Psoas muscle (tissue), 8 donors: ENCODE measurements around the gene INO80C. TPM values are rescaled to one million over a fixed set of nuclear protein-coding genes. Genes with fewer than 3 reads are reported as not detected.

ENCODE experiments used
- ATAC-seq, 4 donors: fragments of 200-7000 bp; cut with Tn5 transposase; one replicate each; pipeline ENCODE4 v1.9.1; 2020; ENCODE audit warnings: moderate library complexity in 3 of 4, mild to moderate bottlenecking in 2 of 4
- DNase-seq, 2 donors: peaks; one replicate each; pipeline ENCODE4 v3.0.0-alpha.2; 2020
- H3K27ac ChIP-seq: fragments of 200-600 bp; one replicate; pipeline ENCODE4 v1.8.0; 2022
- H3K27me3 ChIP-seq, 3 donors: fragments of 200-600 bp in 1 of 3; one replicate each; pipeline versions ENCODE4 v1.6.1 to v1.8.0; 2013 to 2022; ENCODE audit warnings: low read length in 2 of 3, mild to moderate bottlenecking in 2 of 3, moderate library complexity in 1 of 3; ENCODE audit not compliant: insufficient read depth in 3 of 3
- H3K36me3 ChIP-seq, 2 donors: fragments of 200-600 bp in 1 of 2; one replicate each; pipeline versions ENCODE4 v1.6.1 to v1.8.0; 2013 to 2022; ENCODE audit warnings: low read depth in 1 of 2, mild to moderate bottlenecking in 1 of 2, moderate library complexity in 1 of 2; ENCODE audit not compliant: insufficient read depth in 1 of 2
- H3K4me1 ChIP-seq: fragments of 200-600 bp; one replicate; pipeline ENCODE4 v1.8.0; 2022
- H3K4me3 ChIP-seq: fragments of 200-600 bp; one replicate; pipeline ENCODE4 v1.8.0; 2022; ENCODE audit warnings: mild to moderate bottlenecking
- H3K9me3 ChIP-seq: fragments of 200-600 bp; one replicate; pipeline ENCODE4 v1.8.0; 2022
- WGBS, 3 donors: extraction: QIAGEN DNeasy Blood & Tissue Kit; methylation state at CpG; one replicate each; pipeline versions ENCODE4 v1.1.6 to v1.1.7; 2013; 5-methylcytosine and 5-hydroxymethylcytosine counted together
- intact Hi-C, 2 donors: fragments of 100-400 bp; cut with DNase I; formaldehyde crosslinking; loops; one replicate each; pipeline versions ENCODE4 v1.11.0 to v1.14.2; 2022
- polyA plus RNA-seq, 3 donors: library from polyadenylated mRNA; stranded (reverse); fragments of 200-250 nt; gene quantifications; one replicate each; pipeline ENCODE4 v1.2.3, GENCODE V29; 2013
- total RNA-seq, 4 donors: library from RNA; stranded (reverse); fragmentation: NEBNext Ultra II Directional in 2 of 4; extraction: Animal tissue kit (Norgen Biotek cat#: 25700) in 2 of 4; gene quantifications; one replicate each; pipeline versions ENCODE4 v1.2.1 to v1.2.4, GENCODE V29; 2021 to 2023
- TF ChIP-seq, protein P1 (sequence below): fragments of 200-600 bp; IDR thresholded peaks from one replicate; pipeline ENCODE4 v1.8.0; 2022; ENCODE audit warnings: antibody characterized with exemption
- donor health status: healthy with polysubstance abuse.
- donor health status: DM: no; HTN: no; CAD: no; lungs with moderate emphysema.
- donor health status: Bipolar disorder and iron deficiency.
- donor health status: healthy.
- donor health status: DM: yes; HTN: yes; CAD: no.
- donor health status: DM: no; HTN: no; CAD: no.
- donor health status: DM: no; HTN: no; CAD: no.
- donor health status: DM: yes; HTN: yes; CAD: no.

The INO80C gene
- total and polyA plus RNA-seq, 7 donors = 14.4 to 26.7 (median 21.1) TPM

DNA sequence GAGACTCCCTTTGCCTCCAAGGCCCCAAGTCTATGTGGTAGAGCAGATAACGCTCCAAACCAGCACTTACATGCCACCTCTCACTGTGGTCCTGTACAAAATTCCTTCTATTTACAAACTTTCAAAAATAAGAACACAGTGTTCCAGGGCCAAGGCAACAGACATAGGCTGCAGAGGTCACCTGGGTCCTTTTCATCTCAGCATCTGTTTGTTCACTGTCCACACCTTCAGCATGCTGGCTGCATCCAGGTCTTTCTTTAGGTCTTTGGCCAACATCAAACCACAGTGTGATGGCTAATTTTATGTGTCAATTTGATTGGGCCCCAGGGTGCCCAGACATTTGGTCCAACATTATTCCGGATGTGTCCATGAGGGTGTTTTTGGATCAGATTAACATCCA, 20.0 kb upstream of the INO80C start:
- intact Hi-C loops = loop anchor here in 1 of 2 donors (10.0 kb wide), 1 partner anchor 107 kb away; no protein-coding TSS in a partner anchor
- Histone ChIP-seq H3K4me3 (no peak overlapping the region), H3K27me3 (no peaks in the 10 kb centered on the region), H3K36me3 (no peaks in the 10 kb centered on the region), H3K9me3 (no peaks in the 10 kb centered on the region), H3K4me1 (peaks cover 20% of the 10 kb centered on the region), H3K27ac (no peak overlapping the region)
- WGBS, 3 donors = 94 to 98% (median 96%) methylated on average over 2 of the region's 2 CpGs
- DNase-seq = no peak
- TF ChIP-seq, protein P1, sequence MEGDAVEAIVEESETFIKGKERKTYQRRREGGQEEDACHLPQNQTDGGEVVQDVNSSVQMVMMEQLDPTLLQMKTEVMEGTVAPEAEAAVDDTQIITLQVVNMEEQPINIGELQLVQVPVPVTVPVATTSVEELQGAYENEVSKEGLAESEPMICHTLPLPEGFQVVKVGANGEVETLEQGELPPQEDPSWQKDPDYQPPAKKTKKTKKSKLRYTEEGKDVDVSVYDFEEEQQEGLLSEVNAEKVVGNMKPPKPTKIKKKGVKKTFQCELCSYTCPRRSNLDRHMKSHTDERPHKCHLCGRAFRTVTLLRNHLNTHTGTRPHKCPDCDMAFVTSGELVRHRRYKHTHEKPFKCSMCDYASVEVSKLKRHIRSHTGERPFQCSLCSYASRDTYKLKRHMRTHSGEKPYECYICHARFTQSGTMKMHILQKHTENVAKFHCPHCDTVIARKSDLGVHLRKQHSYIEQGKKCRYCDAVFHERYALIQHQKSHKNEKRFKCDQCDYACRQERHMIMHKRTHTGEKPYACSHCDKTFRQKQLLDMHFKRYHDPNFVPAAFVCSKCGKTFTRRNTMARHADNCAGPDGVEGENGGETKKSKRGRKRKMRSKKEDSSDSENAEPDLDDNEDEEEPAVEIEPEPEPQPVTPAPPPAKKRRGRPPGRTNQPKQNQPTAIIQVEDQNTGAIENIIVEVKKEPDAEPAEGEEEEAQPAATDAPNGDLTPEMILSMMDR = no peak
- ATAC-seq = no peak

DNA sequence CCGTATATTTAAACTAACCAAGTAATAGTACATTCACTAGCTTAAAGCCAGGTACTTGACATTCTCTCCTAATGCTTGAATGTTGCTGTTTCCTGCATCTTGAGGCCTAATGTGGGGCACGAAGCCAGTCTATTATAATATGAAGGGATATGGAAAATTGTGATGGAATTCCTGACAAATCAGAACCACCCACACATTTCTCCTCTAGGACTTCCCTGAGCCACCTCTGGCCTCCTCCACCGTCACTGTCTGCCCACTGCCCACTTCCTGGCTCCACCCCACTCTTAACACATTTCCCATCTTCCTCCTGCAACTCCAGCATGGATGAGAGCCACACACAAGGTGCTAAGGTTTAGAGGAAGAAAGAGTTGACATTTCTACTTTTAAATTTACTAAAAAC, 19.0 kb upstream of the INO80C start:
- Histone ChIP-seq H3K27me3 (no peaks in the 10 kb centered on the region), H3K27ac (no peak overlapping the region), H3K4me1 (peaks cover 14% of the 10 kb centered on the region), H3K36me3 (no peaks in the 10 kb centered on the region), H3K9me3 (no peaks in the 10 kb centered on the region), H3K4me3 (no peak overlapping the region)
- TF ChIP-seq, protein P1 = no peak
- DNase-seq = no peak
- 62 to 77% (median 64%) methylated on average over 3 of the region's 3 CpGs for WGBS, 3 donors
- ATAC-seq = no peak
- intact Hi-C loops = loop anchor here in 1 of 2 donors (10.0 kb wide), 1 partner anchor 108 kb away; no protein-coding TSS in a partner anchor

DNA sequence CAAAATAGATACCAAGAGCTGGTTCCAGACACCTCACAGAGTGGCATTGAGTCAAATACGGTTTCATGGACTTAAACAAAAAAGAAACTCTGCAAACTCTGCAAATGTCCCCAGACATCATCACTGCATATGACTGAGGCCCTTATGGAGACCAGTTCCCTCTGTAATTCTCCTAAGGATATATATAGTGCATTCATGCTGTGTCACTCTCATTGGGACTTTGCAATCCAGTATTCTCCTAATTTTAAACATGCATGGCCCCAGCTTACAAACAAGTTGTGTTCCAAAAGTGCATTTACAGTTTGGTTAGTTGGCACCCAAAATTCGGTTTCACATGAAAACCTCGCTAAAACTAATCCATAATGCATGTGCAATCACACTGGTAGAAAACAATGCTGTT, 18.6 kb upstream of the INO80C start:
- DNase-seq (no peak), ATAC-seq (no peak)
- 79 to 86% (median 83%) methylated on average over 3 of the region's 3 CpGs for WGBS, 3 donors
- no peak overlapping the region for H3K27ac ChIP-seq
- no peaks in the 10 kb centered on the region for H3K27me3 ChIP-seq
- H3K36me3 ChIP-seq = no peaks in the 10 kb centered on the region
- intact Hi-C loops = loop anchor here in 1 of 2 donors (10.0 kb wide), 1 partner anchor 108 kb away; no protein-coding TSS in a partner anchor
- no peaks in the 10 kb centered on the region for H3K9me3 ChIP-seq
- no peak overlapping the region for H3K4me3 ChIP-seq
- TF ChIP-seq, protein P1 = no peak
- peaks cover 16% of the 10 kb centered on the region for H3K4me1 ChIP-seq

DNA sequence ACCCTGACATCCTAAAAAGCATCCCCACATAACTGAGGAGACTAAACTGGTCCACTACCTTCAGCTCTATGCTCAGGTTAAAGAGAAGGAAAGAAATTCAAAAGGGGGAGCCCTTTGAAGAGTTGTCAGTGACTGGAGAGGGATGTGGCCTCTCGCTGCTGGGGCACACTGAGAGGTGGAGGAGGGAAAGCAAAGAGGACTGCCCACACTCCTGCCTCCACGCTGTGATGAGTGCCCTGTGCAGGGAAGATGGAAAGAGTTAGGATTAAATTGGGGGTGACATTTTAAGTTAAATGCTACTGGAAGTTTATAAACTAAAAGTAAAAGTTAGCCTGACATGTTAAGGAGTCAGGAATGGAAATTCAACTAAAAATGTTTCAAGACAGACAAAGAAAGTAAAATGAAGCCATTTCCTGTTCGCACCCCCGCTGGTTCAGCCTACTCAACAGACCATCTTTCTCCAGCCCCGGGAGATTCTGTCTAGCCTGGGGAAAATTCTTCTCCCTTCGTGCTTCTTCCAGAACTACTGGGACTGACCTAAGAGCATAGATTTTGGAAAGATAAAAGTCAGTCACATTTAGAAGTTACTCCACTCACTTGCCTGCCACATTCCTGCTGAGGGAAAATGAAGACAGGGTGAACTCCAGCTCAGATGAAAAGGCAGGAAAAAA, 17.8 kb upstream of the INO80C start:
- Histone ChIP-seq H3K27me3 (no peaks in the 10 kb centered on the region), H3K36me3 (no peaks in the 10 kb centered on the region), H3K4me3 (no peak overlapping the region), H3K4me1 (peaks cover 21% of the 10 kb centered on the region), H3K9me3 (no peaks in the 10 kb centered on the region), H3K27ac (no peak overlapping the region)
- TF ChIP-seq, protein P1 = no peak
- 70 to 71% (median 70%) methylated on average over 6 of the region's 6 CpGs for WGBS, 3 donors
- DNase-seq (no peak), ATAC-seq (no peak)
- intact Hi-C loops = loop anchor here in 1 of 2 donors (10.0 kb wide), 1 partner anchor 109 kb away; no protein-coding TSS in a partner anchor
